CD8-positive, alpha-beta memory T cell (primary cell): ENCODE results near the gene KRT86. TPM values are rescaled to one million over a fixed set of nuclear protein-coding genes. Genes with fewer than 3 reads are reported as not detected.

Experiments used
- CTCF ChIA-PET: fragments of 350-600 bp; sonication (Branson Sonifier 250); formaldehyde crosslinking; loops from one replicate; lab custom pipeline; 2021; ENCODE audit warnings: antibody characterized with exemption; lab: Charles Lee
- POLR2A ChIA-PET: fragments of 350-600 bp; sonication (Branson Sonifier 250); formaldehyde crosslinking; loops from one replicate; lab custom pipeline; 2021; ENCODE audit warnings: antibody characterized with exemption; lab: Charles Lee
- DNase-seq, 5 donors: peaks; one replicate each; pipeline versions ENCODE4 v3.0.0 to v3.0.0-alpha.2; 2020 to 2022; ENCODE audit warnings: mixed read lengths in 1 of 5
- H3K27ac ChIP-seq: one replicate; pipeline ENCODE4 v1.7.0; 2013; ENCODE audit warnings: low read depth, mild to moderate bottlenecking, low read length, moderate library complexity
- H3K27me3 ChIP-seq: 2 replicates; pipeline ENCODE4 v1.7.0; 2013; ENCODE audit warnings: low read length, mild to moderate bottlenecking; ENCODE audit not compliant: insufficient read depth, poor library complexity, severe bottlenecking
- H3K36me3 ChIP-seq: 2 replicates; pipeline ENCODE4 v1.7.0; 2013; ENCODE audit warnings: mild to moderate bottlenecking, low read length, moderate library complexity; ENCODE audit not compliant: insufficient read depth
- H3K4me1 ChIP-seq: 2 replicates; pipeline ENCODE4 v1.7.0; 2013; ENCODE audit warnings: mild to moderate bottlenecking, low read length, moderate library complexity; ENCODE audit not compliant: insufficient read depth
- H3K4me3 ChIP-seq: 2 replicates; pipeline ENCODE4 v1.7.0; 2013; ENCODE audit warnings: mild to moderate bottlenecking, low read length
- H3K9me3 ChIP-seq: 2 replicates; pipeline ENCODE4 v1.7.0; 2013; ENCODE audit warnings: mild to moderate bottlenecking, low read length
- H3K27ac Mint-ChIP-seq, 8 donors: one replicate each; pipeline ENCODE4 v1.8.0; 2020 to 2021; ENCODE audit warnings: mixed read lengths in 8 of 8, mild to moderate bottlenecking in 6 of 8, inconsistent platforms in 3 of 8, moderate library complexity in 3 of 8
- H3K27me3 Mint-ChIP-seq, 2 donors: one replicate each; pipeline ENCODE4 v1.8.0; 2020 to 2021; ENCODE audit warnings: mixed read lengths in 2 of 2, mild to moderate bottlenecking in 1 of 2, moderate library complexity in 1 of 2
- H3K36me3 Mint-ChIP-seq, 3 donors: one replicate each; pipeline ENCODE4 v1.8.0; 2020 to 2021; ENCODE audit warnings: mixed read lengths in 3 of 3, inconsistent platforms in 1 of 3, mild to moderate bottlenecking in 1 of 3
- H3K4me1 Mint-ChIP-seq, 3 donors: one replicate each; pipeline ENCODE4 v1.8.0; 2020 to 2021; ENCODE audit warnings: mixed read lengths in 3 of 3, inconsistent platforms in 1 of 3, mild to moderate bottlenecking in 1 of 3
- H3K4me3 Mint-ChIP-seq, 7 donors: one replicate each; pipeline ENCODE4 v1.8.0; 2020 to 2021; ENCODE audit warnings: mixed read lengths in 7 of 7, mild to moderate bottlenecking in 6 of 7, moderate library complexity in 4 of 7, inconsistent platforms in 2 of 7
- H3K9me3 Mint-ChIP-seq, 5 donors: one replicate each; pipeline ENCODE4 v1.8.0; 2020 to 2022; ENCODE audit warnings: mixed read lengths in 5 of 5, mild to moderate bottlenecking in 3 of 5, moderate library complexity in 2 of 5, inconsistent platforms in 1 of 5
- polyA plus RNA-seq: library from polyadenylated mRNA; unstranded; fragments of 300-500 nt; fragmentation: Illumina TruSeq; gene quantifications from one replicate; pipeline ENCODE4 v1.2.3, GENCODE V29; 2021
- total RNA-seq, 2 experiments: library from RNA; stranded (reverse); gene quantifications; one replicate each; pipeline ENCODE4 v1.2.3, GENCODE V29; 2021

KRT86 gene
- total and polyA plus RNA-seq, 3 experiments from 2014 or later: 0.31 TPM; not detected in 2

GRCh38 chr12:52332381-52332780 is 57.9 kb downstream of the KRT86 start:
- peaks cover 0 to 6% (median 2%) of the 10 kb centered on the region in 5 donors for H3K9me3 Mint-ChIP-seq
- no peaks in the 10 kb centered on the region for H3K27me3 ChIP-seq
- ChIA-PET CTCF (interaction anchor here (0.8 kb wide), 1 partner anchor 48 kb away, joined by 3 read pairs; no protein-coding TSS in a partner anchor), POLR2A (no interaction called here)
- peaks cover 13 to 16% of the 10 kb centered on the region in 2 donors for H3K27me3 Mint-ChIP-seq
- no peak for DNase-seq
- no peak overlapping the region for H3K27ac Mint-ChIP-seq
- H3K9me3 ChIP-seq: no peaks in the 10 kb centered on the region
- H3K27ac ChIP-seq: no peak overlapping the region
- peaks cover 0 to 4% (median 0%) of the 10 kb centered on the region in 3 donors for H3K36me3 Mint-ChIP-seq
- H3K4me3 Mint-ChIP-seq: no peak overlapping the region
- H3K4me3 ChIP-seq: no peak overlapping the region
- peaks cover 4% of the 10 kb centered on the region for H3K4me1 ChIP-seq
- H3K4me1 Mint-ChIP-seq: peaks cover 2 to 5% (median 5%) of the 10 kb centered on the region in 3 donors
- no peaks in the 10 kb centered on the region for H3K36me3 ChIP-seq

- Mint-ChIP-seq H3K27me3 (peaks cover 15 to 18% of the 10 kb centered on the region in 2 donors), H3K4me1 (no peaks in the 10 kb centered on the region), H3K4me3 (no peak overlapping the region), H3K27ac (no peak overlapping the region), H3K36me3 (peaks cover 0 to 4% (median 0%) of the 10 kb centered on the region in 3 donors), H3K9me3 (peaks cover 0 to 6% (median 2%) of the 10 kb centered on the region in 5 donors)
- no peak overlapping the region for H3K4me3 ChIP-seq
- no peak for DNase-seq
- no peak overlapping the region for H3K27ac ChIP-seq
- no peaks in the 10 kb centered on the region for H3K9me3 ChIP-seq
- no peaks in the 10 kb centered on the region for H3K4me1 ChIP-seq
- no peaks in the 10 kb centered on the region for H3K36me3 ChIP-seq
- H3K27me3 ChIP-seq: no peaks in the 10 kb centered on the region
- ChIA-PET CTCF (no interaction called here), POLR2A (no interaction called here)
Observed at GRCh38 chr12:52333321-52333720, 58.9 kb downstream of the KRT86 start.

GRCh38 chr12:52334185-52334584 is 59.7 kb downstream of the KRT86 start:
- Histone ChIP-seq H3K4me1 (no peaks in the 10 kb centered on the region), H3K4me3 (no peak overlapping the region), H3K9me3 (no peaks in the 10 kb centered on the region), H3K27ac (no peak overlapping the region), H3K36me3 (no peaks in the 10 kb centered on the region), H3K27me3 (no peaks in the 10 kb centered on the region)
- CTCF ChIA-PET: no interaction called here
- H3K4me1 Mint-ChIP-seq: no peaks in the 10 kb centered on the region
- peaks cover 0 to 4% (median 0%) of the 10 kb centered on the region in 3 donors for H3K36me3 Mint-ChIP-seq
- peaks cover 0 to 6% (median 2%) of the 10 kb centered on the region in 5 donors for H3K9me3 Mint-ChIP-seq
- H3K4me3 Mint-ChIP-seq: no peak overlapping the region
- no peak for DNase-seq
- H3K27ac Mint-ChIP-seq: no peak overlapping the region
- peaks cover 15 to 26% of the 10 kb centered on the region in 2 donors for H3K27me3 Mint-ChIP-seq
- POLR2A ChIA-PET: no interaction called here

GRCh38 chr12:52335598-52336262 is 61.3 kb downstream of the KRT86 start:
- H3K4me3 Mint-ChIP-seq: no peak overlapping the region
- no peaks in the 10 kb centered on the region for H3K4me1 Mint-ChIP-seq
- no peak overlapping the region for H3K4me3 ChIP-seq
- H3K9me3 ChIP-seq: no peaks in the 10 kb centered on the region
- H3K27me3 ChIP-seq: no peaks in the 10 kb centered on the region
- CTCF ChIA-PET: no interaction called here
- H3K9me3 Mint-ChIP-seq: peaks cover 0 to 6% (median 2%) of the 10 kb centered on the region in 5 donors
- H3K4me1 ChIP-seq: no peaks in the 10 kb centered on the region
- POLR2A ChIA-PET: no interaction called here
- no peaks in the 10 kb centered on the region for H3K36me3 ChIP-seq
- H3K36me3 Mint-ChIP-seq: peaks cover 0 to 4% (median 0%) of the 10 kb centered on the region in 3 donors
- H3K27ac Mint-ChIP-seq: no peak overlapping the region
- peak in 1 of 5 donors; percentile 13 for DNase-seq
- H3K27ac ChIP-seq: no peak overlapping the region
- peaks cover 20 to 36% of the 10 kb centered on the region in 2 donors for H3K27me3 Mint-ChIP-seq

GRCh38 chr12:52336641-52337040 is 62.2 kb downstream of the KRT86 start:
- Histone ChIP-seq H3K4me1 (no peaks in the 10 kb centered on the region), H3K9me3 (no peaks in the 10 kb centered on the region), H3K27me3 (no peaks in the 10 kb centered on the region), H3K36me3 (no peaks in the 10 kb centered on the region), H3K4me3 (no peak overlapping the region), H3K27ac (no peak overlapping the region)
- DNase-seq: no peak
- ChIA-PET POLR2A (no interaction called here), CTCF (interaction anchor here (1.0 kb wide), 1 partner anchor 15 kb away, joined by 4 read pairs; no protein-coding TSS in a partner anchor)
- Mint-ChIP-seq H3K4me3 (no peak overlapping the region), H3K9me3 (peaks cover 0 to 6% (median 2%) of the 10 kb centered on the region in 5 donors), H3K27me3 (peaks cover 22 to 40% of the 10 kb centered on the region in 2 donors), H3K4me1 (no peaks in the 10 kb centered on the region), H3K27ac (no peak overlapping the region), H3K36me3 (peaks cover 0 to 4% (median 0%) of the 10 kb centered on the region in 3 donors)

- no peak overlapping the region for H3K4me3 ChIP-seq
- H3K4me1 ChIP-seq: no peaks in the 10 kb centered on the region
- CTCF ChIA-PET: interaction anchor here (1.0 kb wide), 1 partner anchor 15 kb away, joined by 4 read pairs; no protein-coding TSS in a partner anchor
- Mint-ChIP-seq H3K27ac (no peak overlapping the region), H3K36me3 (peaks cover 0 to 4% (median 0%) of the 10 kb centered on the region in 3 donors), H3K9me3 (peaks cover 0 to 6% (median 2%) of the 10 kb centered on the region in 5 donors), H3K4me3 (no peak overlapping the region), H3K27me3 (peaks cover 24 to 43% of the 10 kb centered on the region in 2 donors), H3K4me1 (no peaks in the 10 kb centered on the region)
- POLR2A ChIA-PET: no interaction called here
- H3K36me3 ChIP-seq: no peaks in the 10 kb centered on the region
- H3K9me3 ChIP-seq: no peaks in the 10 kb centered on the region
- no peak overlapping the region for H3K27ac ChIP-seq
- H3K27me3 ChIP-seq: no peaks in the 10 kb centered on the region
- no peak for DNase-seq
Observed at GRCh38 chr12:52337054-52337453, 62.6 kb downstream of the KRT86 start.

GRCh38 chr12:52338241-52338960 is 64.0 kb downstream of the KRT86 start:
- Mint-ChIP-seq H3K4me1 (no peaks in the 10 kb centered on the region), H3K27ac (no peak overlapping the region), H3K27me3 (peaks cover 23 to 43% of the 10 kb centered on the region in 2 donors), H3K4me3 (peak overlapping the region in 1 of 7 donors; percentile 10), H3K9me3 (peaks cover 0 to 9% (median 2%) of the 10 kb centered on the region in 5 donors), H3K36me3 (peaks cover 0 to 4% (median 0%) of the 10 kb centered on the region in 3 donors)
- Histone ChIP-seq H3K27ac (no peak overlapping the region), H3K4me3 (no peak overlapping the region), H3K36me3 (no peaks in the 10 kb centered on the region), H3K27me3 (no peaks in the 10 kb centered on the region), H3K4me1 (no peaks in the 10 kb centered on the region), H3K9me3 (no peaks in the 10 kb centered on the region)
- POLR2A ChIA-PET: no interaction called here
- CTCF ChIA-PET: interaction anchor here (1.6 to 2.1 kb wide), 2 partner anchors 10 to 11 kb away, joined by 4 to 9 read pairs; no protein-coding TSS in a partner anchor
- DNase-seq: no peak
